HG03064 (cell line): Measurements from ENCODE around the gene GMPPA.

Experiments
- ATAC-seq: cut with Tn5 transposase; IDR thresholded peaks from one replicate; pipeline ENCODE4 v1.9.1; 2021; ENCODE audit warnings: low read depth; ENCODE audit not compliant: unreplicated experiment

Gene GMPPA

GRCh38 chr2:219537657-219538488 lies 39.2 kb downstream of the GMPPA start:
- ATAC-seq = no peak

GRCh38 chr2:219538504-219538951 lies 39.8 kb downstream of the GMPPA start:
- no peak for ATAC-seq

DNA sequence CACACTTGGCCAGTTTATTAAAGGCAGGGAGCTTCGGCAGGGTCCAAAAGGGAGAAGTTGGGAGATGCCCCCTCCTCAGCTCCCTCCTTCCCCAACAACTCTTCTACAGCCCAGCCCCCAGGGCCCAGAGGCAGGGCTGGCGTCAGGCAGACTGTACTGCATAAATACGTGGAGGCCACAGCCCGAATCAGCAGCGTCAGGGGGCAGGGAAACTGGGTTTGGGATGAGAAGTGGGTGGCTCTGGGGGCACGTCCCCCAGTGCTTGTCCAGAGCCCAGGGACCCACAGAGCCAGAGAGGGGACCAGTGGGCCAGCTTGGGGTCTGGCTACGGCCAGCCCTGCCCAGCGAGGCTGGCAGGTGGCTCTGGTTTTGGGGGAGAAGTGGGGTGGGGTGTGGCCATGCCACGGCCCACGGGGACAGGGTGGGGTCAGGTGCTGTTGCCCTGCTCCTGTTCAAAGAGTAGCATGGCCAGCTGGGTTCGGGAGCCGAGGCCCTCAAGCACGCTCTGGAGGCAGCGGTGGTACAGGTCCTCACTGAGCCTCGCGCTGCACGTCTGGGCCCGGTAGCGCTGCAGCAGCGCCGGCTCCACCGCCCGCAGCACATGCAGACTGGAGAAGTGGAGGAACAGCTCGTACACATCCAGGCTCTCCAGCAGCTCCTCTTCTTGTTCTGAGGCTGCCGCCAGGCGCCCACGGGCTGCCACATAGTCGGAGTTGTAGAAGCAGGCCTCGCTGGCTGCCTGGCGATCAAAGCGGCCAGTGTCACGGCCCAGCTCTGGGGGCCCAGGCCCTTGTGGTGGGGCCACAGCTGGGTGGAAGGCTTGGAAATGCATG lies 40.5 kb downstream of the GMPPA start:
- no peak for ATAC-seq

GRCh38 chr2:219539926-219540678 lies 41.4 kb downstream of the GMPPA start:
- no peak for ATAC-seq

DNA sequence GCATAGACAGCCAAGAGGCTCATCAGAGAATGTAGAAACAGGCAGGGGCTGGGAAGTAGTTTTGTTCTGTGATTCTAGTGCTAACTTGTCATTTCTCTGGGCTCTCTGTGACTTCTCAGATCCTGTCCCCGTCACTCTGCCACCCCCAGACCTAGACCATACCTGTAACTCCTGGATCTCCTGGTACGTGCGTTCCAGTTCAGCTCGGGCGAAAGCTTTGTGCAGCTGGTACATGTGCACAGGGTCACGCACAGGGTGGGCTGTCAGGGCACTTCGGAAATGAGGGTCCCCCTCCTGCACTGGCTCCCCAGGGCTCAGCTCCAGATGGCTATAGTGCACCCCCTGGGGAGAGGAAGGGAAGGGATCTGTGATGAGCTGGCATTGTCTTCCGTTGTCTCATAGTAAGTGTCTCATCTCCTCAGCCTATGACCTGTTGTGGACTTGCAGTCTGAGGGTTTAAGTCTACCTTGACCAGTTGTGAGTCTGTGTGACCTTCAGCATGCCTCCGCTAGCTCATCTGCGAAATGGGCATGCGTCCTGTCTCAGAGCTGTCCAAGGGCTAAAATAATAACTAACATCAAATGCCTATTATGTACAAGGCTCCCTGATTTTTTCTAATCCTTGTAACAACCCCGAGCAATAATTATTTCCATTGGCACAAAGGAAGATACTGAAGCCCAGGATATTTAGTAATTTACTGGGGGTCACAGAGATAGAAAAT lies 42.3 kb downstream of the GMPPA start:
- ATAC-seq = no peak

GRCh38 chr2:219541611-219542180 lies 43.0 kb downstream of the GMPPA start:
- peak; percentile 48 for ATAC-seq

DNA sequence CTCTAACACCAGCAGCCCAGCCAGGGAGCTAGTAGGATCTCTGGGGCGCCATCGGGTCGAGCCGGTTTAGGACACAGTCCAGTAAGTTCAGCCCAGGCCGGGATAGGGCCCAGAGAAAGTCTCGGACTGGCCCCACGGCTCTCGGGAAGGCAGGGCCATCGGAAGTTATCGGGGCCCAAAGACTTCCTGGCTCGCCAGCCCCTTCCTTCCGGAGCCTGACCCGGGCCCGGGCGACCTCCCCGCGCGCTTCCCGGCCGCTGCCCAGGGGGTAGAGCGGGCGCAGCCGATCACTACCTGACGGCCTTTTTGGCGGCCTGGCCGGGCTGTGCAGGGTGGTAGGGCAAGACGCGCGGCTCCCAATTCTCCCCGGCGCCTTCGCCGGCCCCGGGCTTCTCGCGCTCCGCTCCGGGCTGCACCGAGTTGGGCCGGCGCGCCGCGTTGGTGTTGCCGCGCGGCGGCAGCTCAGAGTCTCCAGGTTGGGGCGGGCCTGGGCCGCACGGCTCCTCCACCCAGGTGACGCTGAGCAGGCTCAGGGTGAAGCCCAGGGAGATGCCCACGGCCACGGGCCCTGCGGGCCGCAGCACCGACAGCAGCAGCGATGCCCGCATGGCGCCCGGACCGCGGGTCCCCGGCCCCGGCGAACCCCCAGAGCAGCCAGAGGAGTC lies 44.4 kb downstream of the GMPPA start:
- peak; percentile 39 for ATAC-seq

GRCh38 chr2:219543596-219544358 lies 45.1 kb downstream of the GMPPA start, which contains the start of the genes CHPF and TMEM198:
Gene CHPF (minus strand): TSS chr2:219543809. CDS start chr2:219543538, 271 bp downstream.
Gene TMEM198 (plus strand): TSS chr2:219544028. CDS start chr2:219544728, 700 bp downstream.
- ATAC-seq = peak; percentile 68

DNA sequence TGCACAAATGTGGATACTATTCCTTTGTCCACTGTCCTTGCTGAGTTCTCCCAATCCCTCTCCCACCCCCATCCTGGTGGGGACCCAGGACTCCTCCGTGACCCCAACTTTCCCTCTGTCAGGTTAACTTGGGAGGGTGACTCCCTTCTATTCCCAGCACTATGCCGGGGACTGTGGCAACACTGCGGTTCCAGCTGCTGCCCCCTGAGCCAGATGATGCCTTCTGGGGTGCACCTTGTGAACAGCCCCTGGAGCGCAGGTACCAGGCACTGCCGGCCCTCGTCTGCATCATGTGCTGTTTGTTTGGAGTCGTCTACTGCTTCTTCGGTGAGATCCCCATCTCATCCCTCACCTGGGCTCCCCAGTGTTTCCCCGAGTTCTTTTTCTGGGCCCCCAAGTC lies 45.9 kb downstream of the GMPPA start:
- ATAC-seq = no peak

DNA sequence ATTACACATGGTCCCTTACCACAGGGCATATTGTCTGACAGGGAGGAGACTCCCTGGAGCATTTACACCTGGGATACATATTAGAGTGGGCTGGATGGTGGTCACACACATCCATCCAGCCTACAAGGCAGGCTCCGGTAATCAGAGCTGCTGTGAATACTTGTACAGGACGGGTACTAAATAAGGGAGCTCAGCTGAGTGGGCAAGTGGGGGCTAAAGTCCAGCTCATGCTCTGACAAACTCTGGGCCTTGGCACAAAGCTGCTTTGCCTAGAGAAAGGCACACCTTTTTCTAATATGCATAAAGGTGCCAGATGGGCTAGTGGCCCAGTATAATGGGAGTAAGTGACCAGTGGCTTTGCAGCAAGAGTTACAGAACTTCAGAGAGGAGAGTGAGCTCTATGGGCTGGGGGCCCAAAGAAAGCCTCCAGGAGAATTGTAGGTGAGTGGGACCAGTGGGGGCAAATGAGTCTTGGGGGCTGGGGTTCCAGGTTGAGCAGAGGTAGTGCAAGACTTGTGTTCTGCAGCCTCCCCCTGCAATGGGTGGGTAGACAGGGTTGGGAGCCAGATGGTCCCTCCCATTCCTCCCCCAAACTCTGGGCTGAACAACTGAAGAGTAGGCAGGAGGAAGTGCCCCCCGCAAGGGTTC lies 46.7 kb downstream of the GMPPA start:
- no peak for ATAC-seq

DNA sequence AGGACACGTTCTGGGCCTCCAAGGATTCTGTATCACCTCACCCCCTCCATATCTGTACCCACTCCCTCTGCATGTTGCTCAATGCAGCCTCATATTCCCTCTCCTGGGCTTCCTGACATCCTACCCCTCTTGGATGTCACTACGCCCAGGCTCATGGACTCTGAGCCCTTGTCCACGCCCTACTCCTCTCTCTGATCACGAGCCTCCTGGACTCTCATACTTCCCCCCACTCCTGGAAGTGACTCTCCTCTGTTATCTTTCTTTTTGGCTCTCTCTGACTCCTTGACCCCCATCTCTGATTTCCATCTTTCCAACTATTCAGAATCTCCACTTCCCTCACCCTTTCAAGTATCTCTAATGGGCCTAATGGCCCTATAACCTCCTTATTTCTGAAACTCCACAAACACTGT lies 47.3 kb downstream of the GMPPA start:
- ATAC-seq = no peak

DNA sequence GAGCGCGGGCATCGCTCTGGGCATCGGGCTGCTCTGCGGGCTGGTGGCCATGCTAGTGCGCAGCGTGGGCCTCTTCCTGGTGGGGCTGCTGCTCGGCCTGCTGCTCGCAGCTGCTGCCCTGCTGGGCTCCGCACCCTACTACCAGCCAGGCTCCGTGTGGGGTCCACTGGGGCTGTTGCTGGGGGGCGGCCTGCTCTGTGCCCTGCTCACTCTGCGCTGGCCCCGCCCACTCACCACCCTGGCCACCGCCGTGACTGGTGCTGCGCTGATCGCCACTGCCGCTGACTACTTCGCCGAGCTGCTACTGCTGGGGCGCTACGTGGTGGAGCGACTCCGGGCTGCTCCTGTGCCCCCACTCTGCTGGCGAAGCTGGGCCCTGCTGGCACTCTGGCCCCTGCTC lies 48.9 kb downstream of the GMPPA start:
- no peak for ATAC-seq

DNA sequence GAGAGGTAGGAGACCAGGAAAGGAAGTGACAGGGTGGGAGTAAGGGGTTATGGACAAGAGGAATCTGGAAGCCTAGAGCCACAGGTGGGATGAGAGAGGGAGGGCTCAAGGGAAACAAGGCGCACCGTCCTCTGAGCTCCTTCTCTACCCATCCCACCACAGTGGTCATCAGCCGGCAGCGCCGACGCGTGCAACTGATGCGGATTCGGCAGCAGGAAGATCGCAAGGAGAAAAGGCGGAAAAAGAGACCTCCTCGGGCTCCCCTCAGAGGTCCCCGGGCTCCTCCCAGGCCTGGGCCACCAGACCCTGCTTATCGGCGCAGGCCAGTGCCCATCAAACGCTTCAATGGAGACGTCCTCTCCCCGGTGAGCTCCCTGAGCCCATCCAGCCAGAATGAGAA lies 50.3 kb downstream of the GMPPA start:
- ATAC-seq = no peak

- ATAC-seq = no peak
Observed at GRCh38 chr2:219549619-219550018, 50.9 kb downstream of the GMPPA start.

GRCh38 chr2:219551441-219552381 lies 53.0 kb downstream of the GMPPA start:
- ATAC-seq = peak; percentile 12

DNA sequence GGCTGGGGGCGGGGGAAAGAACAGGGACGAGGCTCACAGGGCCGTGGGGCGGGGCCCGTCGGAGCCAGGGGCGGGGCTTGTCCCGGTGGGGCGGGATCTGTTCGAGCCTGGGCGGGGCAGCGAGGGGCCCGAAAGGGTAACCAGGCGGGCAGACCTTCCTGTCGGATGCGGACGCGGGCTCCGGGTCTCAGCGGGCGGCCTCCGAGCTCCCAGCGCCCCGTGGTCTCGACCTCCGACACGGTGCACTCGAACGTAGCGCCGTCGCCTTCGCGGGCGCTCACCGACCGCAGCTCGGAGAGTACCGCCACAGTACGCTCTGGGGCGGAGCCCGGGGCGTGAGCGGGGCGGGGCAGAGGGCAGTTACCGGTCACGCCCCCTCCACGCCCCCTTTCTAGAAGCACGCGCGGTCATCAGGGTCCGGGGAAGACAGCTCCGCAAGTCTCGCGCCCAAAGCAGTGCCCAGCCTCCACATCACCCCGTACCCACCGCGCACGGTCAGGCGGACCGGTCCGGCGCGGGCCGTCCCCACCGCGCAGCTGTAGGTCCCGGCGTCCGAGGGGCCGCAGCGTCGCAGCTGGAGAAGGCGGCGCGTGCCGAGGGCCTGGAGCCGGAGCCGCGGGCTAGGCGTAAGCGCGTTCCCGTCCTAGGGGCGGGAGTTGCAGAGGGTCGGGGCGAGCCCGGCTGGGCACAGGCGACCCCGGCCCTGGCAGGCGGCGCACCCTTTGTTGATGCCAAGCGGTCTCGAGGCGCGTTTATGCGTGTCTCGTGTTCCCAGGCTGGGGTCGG lies 53.9 kb downstream of the GMPPA start:
- ATAC-seq = peak; percentile 91
